Osteocyte (in vitro differentiated cells): Measurements from ENCODE around the gene LINC00305. TPM values are rescaled to one million over a fixed set of nuclear protein-coding genes. Genes with fewer than 3 reads are reported as not detected.

ENCODE experiments used
- DNase-seq: peaks from one replicate; pipeline ENCODE4 v3.0.0; 2021; ENCODE audit warnings: mixed read lengths; ENCODE audit not compliant: unreplicated experiment; ENCODE audit errors: extremely low spot score
- H3K27ac Mint-ChIP-seq: one replicate; pipeline ENCODE4 v1.8.0; 2021; ENCODE audit warnings: mild to moderate bottlenecking, mixed read lengths; ENCODE audit not compliant: unreplicated experiment
- H3K27me3 Mint-ChIP-seq: one replicate; pipeline ENCODE4 v1.8.0; 2021; ENCODE audit warnings: mixed read lengths; ENCODE audit not compliant: unreplicated experiment
- H3K36me3 Mint-ChIP-seq: one replicate; pipeline ENCODE4 v1.8.0; 2021; ENCODE audit warnings: mixed read lengths; ENCODE audit not compliant: unreplicated experiment
- H3K4me1 Mint-ChIP-seq: one replicate; pipeline ENCODE4 v1.8.0; 2021; ENCODE audit warnings: mixed read lengths; ENCODE audit not compliant: unreplicated experiment
- H3K4me3 Mint-ChIP-seq: one replicate; pipeline ENCODE4 v1.8.0; 2021; ENCODE audit warnings: mild to moderate bottlenecking, moderate library complexity, mixed read lengths; ENCODE audit not compliant: unreplicated experiment
- H3K9me3 Mint-ChIP-seq: one replicate; pipeline ENCODE4 v1.8.0; 2021; ENCODE audit warnings: mixed read lengths; ENCODE audit not compliant: unreplicated experiment
- CTCF ChIP-seq: fragments of 200-600 bp; sonication (generic); IDR thresholded peaks from 2 replicates; pipeline ENCODE4 v1.5.0; 2021; ENCODE audit warnings: antibody characterized with exemption, mild to moderate bottlenecking, moderate library complexity
- total RNA-seq: library from RNA; stranded (reverse); gene quantifications from 2 replicates; pipeline ENCODE4 v1.2.1, GENCODE V29; 2021

Gene LINC00305
- total RNA-seq, 1 donor from 2014 or later, result not detected

DNA sequence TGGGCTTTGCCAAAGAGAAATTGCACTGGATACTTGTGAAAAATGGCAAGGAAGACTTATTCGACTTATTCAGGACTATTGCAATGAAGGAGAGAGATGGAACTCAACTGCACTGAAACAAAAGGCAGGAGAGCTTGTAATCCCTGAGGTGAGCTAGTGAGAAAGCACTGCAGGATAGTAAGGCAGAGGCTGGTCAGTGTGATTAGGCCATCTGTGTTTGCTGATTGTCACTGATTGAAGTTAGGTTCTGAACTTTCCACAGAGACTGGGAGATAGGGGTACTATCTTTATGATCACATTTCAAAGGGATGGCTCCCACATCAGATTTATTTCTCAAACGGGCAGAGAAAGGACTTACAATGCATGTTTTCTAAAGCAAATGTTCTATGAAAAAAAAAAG, 96.1 kb downstream of the LINC00305 start:
- Mint-ChIP-seq H3K4me1 (no peaks in the 10 kb centered on the region), H3K36me3 (no peaks in the 10 kb centered on the region), H3K4me3 (no peak overlapping the region), H3K27me3 (peaks cover 13% of the 10 kb centered on the region), H3K27ac (no peak overlapping the region), H3K9me3 (no peaks in the 10 kb centered on the region)
- no peak for DNase-seq
- no peak for TF ChIP-seq CTCF

DNA sequence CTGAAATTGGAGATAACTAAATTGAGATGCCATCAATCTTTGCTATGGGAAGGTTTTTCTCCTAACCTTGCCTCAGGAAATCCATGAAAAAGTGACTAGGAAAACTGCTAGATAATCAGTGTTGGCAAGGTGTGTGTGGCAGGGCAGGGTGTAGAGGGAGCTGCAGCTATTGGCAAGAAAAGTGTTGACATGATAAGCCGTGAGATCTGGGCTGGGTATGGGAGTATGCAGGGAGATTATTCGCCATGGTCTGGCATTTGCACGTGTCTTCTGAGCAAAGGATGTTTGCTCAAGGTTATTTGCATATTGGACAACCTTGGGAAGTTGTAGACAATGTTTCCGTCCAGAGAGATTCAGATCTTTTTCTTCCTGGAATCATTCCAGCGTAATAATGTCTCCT, 104.3 kb downstream of the LINC00305 start:
- Mint-ChIP-seq H3K27ac (no peak overlapping the region), H3K4me3 (no peak overlapping the region), H3K27me3 (no peaks in the 10 kb centered on the region)

DNA sequence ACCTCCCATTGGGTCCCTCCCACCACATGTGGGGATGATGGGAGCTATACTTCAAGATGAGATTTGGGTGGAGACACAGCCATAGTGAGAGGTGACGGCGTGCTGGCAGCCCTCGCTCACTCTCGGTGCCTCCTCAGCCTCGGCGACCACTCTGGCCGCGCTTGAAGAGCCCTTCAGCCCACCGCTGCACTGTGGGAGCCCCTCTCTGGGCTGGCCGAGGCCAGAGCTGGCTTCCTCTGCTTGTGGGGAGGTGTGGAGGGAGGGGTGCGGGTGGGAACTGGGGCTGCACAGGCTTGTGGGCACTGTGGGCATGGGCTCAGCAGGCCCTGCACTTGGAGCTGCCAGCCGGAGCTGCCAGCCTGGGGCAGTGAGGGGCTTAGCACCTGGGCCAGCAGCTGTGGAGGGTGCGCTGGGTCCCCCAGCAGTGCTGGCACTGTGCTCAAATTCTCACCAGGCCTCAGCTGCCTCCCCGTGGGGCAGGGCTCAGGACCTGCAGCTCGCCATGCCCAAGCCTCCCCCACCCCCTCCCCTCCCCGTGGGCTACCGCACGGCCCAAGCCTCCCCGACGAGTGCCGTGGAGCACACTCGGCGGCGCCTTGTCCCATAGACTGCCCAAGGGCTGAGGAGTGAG, 106.0 kb downstream of the LINC00305 start:
- Mint-ChIP-seq H3K27me3 (no peaks in the 10 kb centered on the region), H3K4me3 (no peak overlapping the region), H3K27ac (no peak overlapping the region), H3K36me3 (no peaks in the 10 kb centered on the region), H3K9me3 (peaks cover 6% of the 10 kb centered on the region), H3K4me1 (no peaks in the 10 kb centered on the region)
- DNase-seq, result no peak
- no peak for TF ChIP-seq CTCF

More for the DNA sequence above, 104.3 kb downstream of the LINC00305 start:
- peaks cover 6% of the 10 kb centered on the region for H3K9me3 Mint-ChIP-seq
- H3K36me3 Mint-ChIP-seq, result no peaks in the 10 kb centered on the region
- no peak for TF ChIP-seq CTCF
- no peak for DNase-seq
- no peaks in the 10 kb centered on the region for H3K4me1 Mint-ChIP-seq

DNA sequence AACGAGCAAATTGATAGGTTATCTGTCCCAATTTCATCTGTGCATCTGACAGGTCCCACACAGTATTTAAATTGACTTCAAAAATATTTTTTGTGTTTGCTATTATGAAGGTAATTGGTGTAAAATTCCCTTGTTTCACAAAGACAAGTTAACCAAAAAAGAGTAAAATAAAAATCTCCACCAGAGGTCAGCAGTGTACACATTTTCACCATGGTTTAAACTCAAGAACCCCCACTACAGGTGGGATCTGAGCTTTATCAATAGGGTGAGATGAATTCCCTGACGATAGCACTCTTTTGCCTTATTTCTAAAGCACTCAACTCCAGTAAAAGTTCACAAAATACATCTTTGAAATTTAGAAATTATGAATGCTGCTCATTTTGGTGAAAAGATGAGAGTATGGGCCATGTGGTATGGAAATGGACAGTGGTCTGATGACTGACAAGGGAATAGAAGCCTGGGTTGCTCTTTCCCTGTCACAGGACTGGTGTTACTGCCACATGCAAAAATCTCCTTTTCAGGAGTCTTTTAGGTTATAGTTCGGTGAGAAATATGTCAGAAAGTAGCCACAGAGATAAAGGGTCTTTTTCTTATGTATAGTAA, 111.0 kb downstream of the LINC00305 start:
- no peaks in the 10 kb centered on the region for H3K36me3 Mint-ChIP-seq
- H3K9me3 Mint-ChIP-seq, result peaks cover 6% of the 10 kb centered on the region
- H3K4me1 Mint-ChIP-seq, result no peaks in the 10 kb centered on the region
- no peak overlapping the region for H3K4me3 Mint-ChIP-seq
- no peak for DNase-seq
- no peak overlapping the region for H3K27ac Mint-ChIP-seq
- H3K27me3 Mint-ChIP-seq, result peaks cover 22% of the 10 kb centered on the region
- peak; percentile 72 for TF ChIP-seq CTCF

DNA sequence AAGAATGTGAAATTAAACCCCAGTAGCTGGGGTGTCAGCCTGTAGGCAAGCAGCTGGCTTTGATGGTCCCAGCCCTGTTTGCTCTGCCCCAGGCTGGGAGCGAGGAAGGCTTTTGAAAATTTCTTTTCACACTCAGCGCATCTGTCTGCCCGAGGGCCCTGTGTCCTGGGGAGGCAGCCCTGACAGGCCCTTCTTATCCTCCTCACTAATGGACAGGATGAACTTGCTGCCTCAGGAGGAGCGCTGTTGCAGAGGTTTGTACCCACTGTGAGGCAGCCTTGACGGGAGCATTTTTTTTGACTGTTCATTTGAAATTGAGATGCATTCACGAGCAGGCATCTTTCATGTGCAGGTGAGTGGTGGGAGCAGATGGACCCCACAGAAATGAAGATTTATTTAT, 116.6 kb downstream of the LINC00305 start:
- no peak overlapping the region for H3K4me3 Mint-ChIP-seq
- no peaks in the 10 kb centered on the region for H3K36me3 Mint-ChIP-seq

More for the DNA sequence above, 116.6 kb downstream of the LINC00305 start:
- Mint-ChIP-seq H3K27ac (no peak overlapping the region), H3K4me1 (no peaks in the 10 kb centered on the region), H3K9me3 (no peaks in the 10 kb centered on the region), H3K27me3 (peaks cover 45% of the 10 kb centered on the region)
- DNase-seq, result no peak
- TF ChIP-seq CTCF, result no peak
